Thyroid gland (tissue), 4 donors: ENCODE data around the gene ACBD6.

Experiments
- POLR2A ChIP-seq, 2 donors: fragments of 450-650 bp; IDR thresholded peaks; one replicate each; pipeline ENCODE4 v1.6.1; 2017; ENCODE audit warnings: antibody characterized with exemption in 2 of 2, mild to moderate bottlenecking in 2 of 2, moderate library complexity in 1 of 2
- TF ChIP-seq, protein P1 (sequence below), 6 experiments: fragments of 200-600 bp in 3 of 6; fragments of 450-650 bp in 3 of 6; sonication (generic) in 3 of 6; IDR thresholded peaks; one replicate each; pipeline ENCODE4 v1.5.1; 2016 to 2019; ENCODE audit warnings: antibody characterized with exemption in 6 of 6, mild to moderate bottlenecking in 2 of 6, inconsistent platforms in 1 of 6, moderate library complexity in 1 of 6

DNA sequence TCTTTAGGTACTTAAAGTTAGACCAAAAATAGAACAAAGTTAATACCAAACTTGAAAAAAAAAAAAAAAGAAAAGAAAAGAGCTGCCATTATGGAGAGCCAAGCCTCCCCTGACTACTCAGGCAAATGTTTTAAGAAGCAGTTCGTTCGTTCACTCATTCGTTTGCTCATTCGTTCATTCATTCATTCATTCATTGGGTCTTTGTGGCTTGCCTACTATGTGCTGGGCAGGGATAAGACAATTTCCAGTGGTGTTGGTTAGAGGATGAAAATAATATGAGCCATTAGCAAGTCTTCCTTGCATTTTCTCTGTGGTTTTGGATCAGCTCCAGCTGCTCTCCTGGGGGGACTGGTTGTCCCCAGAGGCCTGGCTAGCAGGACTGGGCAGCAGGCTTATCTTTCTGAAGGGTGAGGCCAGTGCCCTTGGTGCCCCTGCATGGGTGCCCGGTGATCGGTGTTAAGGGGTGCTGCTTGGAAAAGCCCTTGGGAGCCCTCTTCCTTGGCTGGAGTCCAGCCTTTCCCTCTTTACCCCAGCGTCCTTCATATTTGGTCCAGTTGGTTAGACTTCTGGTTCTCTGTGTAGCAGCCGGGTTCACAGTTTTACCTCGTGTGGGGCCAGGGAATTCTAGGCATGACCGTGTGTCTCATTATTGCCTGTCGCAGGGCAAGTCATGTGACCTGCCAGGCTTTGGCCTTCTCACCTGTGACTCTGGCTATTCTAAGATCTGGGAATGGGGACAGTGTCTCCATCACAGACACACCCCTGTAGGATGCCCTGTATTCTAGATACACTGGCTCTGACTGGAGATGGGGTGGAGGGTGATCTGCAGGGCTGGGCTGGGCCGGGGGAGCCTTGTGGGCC lies 239.5 kb downstream of the ACBD6 start:
- TF ChIP-seq, protein P1, sequence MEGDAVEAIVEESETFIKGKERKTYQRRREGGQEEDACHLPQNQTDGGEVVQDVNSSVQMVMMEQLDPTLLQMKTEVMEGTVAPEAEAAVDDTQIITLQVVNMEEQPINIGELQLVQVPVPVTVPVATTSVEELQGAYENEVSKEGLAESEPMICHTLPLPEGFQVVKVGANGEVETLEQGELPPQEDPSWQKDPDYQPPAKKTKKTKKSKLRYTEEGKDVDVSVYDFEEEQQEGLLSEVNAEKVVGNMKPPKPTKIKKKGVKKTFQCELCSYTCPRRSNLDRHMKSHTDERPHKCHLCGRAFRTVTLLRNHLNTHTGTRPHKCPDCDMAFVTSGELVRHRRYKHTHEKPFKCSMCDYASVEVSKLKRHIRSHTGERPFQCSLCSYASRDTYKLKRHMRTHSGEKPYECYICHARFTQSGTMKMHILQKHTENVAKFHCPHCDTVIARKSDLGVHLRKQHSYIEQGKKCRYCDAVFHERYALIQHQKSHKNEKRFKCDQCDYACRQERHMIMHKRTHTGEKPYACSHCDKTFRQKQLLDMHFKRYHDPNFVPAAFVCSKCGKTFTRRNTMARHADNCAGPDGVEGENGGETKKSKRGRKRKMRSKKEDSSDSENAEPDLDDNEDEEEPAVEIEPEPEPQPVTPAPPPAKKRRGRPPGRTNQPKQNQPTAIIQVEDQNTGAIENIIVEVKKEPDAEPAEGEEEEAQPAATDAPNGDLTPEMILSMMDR (IDR thresholded peaks at IDR 0.05): no peak
- TF ChIP-seq POLR2A (IDR thresholded peaks at IDR 0.05): no peak
